NOMO-1 treated with dmso at 0.1 percent for 144 hours (cell line): Measurements from ENCODE around the gene IL36RN.
A peak's percentile ranks its signal among the peaks of the same experiment; 100 is the strongest.
"Not testable (repeated sequence)": the region's sequence is repeated elsewhere in the genome, so short reads cannot be mapped to it uniquely, and the experiment has no call there.

Source experiments
- DNase-seq: peaks from one replicate; lab custom pipeline; 2025; ENCODE audit not compliant: unreplicated experiment; lab: John Stamatoyannopoulos, UW

IL36RN gene

DNA sequence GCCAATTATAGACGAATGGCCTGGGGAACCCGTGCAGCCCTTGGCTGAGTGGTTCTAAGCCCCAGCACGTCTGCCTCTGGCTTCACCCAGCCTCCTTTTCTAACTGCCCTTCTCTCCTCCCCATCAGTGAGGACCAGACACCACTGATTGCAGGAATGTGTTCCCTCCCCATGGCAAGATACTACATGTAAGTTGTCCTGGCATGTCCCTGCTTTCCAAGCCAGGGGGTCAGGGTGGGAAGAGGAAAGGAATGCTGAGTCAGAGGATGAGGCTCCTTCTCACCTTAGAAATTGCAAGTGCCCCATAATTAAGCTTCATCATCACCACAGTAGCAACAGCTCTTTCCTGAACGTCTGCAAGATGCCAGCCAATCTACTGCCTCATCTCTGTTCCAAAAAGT is 13.6 kb downstream of the IL36RN start:
- no peak for DNase-seq

DNA sequence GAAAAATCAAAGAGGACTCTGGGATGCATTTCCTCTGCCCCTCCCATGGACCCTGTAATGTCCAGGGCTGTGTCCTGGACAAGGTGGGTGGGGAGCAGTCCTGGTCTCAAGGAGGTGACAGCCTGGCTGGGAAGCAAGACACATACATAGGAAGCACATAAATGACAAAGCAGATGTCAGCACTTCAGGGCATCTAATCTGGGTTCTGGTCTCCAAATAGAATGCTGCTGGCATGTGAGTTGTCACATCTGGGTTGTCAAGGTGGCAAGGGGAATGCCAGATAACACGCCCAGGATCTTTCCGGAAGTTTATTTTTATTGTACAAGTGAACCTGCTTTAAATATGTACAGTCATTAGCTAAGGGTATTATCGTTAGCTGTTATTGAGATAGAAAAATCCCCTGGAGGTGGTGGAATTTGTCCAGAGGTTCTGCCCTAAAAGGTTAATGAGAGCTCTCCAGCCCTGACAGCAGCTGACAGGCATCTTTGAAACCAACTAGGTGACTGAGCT is 14.4 kb downstream of the IL36RN start:
- no peak for DNase-seq

DNA sequence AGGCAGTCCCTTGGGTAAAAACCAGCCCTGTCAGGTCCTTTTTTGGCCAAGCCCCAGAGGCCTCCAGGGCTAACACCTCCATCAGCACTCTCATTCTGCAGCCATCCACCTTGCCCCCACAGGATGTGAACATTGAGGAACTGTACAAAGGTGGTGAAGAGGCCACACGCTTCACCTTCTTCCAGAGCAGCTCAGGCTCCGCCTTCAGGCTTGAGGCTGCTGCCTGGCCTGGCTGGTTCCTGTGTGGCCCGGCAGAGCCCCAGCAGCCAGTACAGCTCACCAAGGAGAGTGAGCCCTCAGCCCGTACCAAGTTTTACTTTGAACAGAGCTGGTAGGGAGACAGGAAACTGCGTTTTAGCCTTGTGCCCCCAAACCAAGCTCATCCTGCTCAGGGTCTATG is 16.0 kb downstream of the IL36RN start:
- no peak for DNase-seq

DNA sequence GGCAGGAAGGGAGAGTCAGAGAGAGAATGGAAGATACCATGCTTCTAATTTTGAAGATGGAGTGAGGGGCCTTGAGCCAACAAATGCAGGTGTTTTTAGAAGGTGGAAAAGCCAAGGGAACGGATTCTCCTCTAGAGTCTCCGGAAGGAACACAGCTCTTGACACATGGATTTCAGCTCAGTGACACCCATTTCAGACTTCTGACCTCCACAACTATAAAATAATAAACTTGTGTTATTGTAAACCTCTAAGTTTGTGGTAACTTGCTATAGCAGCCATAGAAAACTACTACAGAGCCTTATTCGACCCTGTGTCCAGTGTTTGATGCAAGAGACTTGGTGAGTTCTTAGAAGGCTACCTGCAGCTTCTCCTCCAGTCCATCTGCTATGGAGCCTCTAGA is 16.6 kb downstream of the IL36RN start:
- DNase-seq = no peak

DNA sequence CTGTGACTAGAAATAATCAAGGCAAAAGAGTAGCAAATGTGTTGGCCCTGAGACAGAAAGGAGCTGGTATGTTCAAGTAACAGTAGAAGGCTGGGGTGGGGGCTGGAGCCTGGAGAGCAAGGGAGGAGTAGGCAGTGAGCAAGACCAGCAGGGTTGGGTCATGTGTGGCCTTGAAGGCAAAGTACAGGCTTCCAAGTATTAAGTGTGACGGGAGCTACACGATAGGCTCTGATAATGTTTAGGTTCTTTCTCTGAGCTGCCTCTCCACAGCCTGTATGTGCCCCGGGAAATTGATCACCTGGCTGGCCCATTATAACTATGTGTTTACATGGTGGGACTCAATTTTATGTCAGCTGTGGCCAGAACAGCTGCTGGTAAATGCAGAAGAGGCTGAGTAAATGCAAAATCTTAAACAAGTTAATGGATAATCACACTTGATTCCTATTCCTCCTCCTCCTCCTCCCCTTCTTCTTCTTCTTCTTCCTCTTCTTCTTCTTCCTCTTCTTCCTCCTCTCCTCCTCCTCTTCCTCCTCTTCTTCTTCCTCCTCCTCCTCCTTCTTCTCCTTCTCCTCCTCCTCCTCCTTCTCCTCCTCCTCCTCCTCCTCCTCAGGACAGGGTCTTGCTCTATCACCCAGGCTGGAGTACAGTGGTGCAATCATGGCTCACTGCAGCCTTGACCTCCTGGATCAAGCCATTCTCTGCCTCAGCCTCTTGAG is 18.1 kb downstream of the IL36RN start:
- DNase-seq = no peak

DNA sequence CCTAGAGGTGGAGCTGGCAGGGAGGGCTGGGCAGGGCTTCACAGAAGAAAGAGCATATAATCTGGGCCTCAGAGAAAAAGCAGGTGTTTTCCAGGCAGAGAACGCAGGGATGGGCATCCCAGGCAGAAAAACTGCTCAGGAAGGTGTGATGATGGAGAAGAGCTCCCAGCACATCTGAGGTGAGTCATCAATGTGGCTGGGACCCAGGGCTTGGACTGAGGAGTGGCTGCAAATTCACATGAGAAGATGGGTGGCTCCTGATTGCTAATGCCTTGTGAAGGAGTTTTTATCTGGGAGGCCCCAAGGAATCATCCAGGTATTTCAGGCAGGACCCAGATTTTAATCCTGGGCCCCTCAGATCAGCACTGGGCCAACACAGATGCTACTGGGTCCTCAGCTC is 18.9 kb downstream of the IL36RN start:
- no peak for DNase-seq

DNA sequence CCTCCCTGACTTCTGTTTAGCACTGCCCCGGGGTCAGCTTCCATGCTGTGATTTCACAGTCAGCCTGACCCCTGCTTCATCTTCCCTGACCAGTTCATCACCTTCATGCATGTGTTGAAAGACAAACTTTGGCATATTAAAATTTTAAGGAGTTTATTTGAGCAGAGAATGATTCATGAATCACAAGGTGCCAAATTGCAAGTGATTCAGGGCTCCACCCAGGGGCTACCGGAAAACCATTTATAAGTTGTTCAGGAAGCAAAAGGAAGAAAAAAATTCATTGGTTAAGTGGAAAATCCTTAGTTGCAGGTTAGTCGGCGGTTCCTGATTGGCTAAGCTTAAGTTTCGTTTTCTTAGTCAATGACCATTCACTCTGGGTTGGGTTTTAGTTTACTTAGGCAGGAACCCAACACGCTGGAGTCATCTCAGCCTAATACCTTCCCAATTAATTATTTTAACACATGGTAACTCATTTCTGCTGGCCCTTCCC is 19.4 kb downstream of the IL36RN start:
- no peak for DNase-seq

DNA sequence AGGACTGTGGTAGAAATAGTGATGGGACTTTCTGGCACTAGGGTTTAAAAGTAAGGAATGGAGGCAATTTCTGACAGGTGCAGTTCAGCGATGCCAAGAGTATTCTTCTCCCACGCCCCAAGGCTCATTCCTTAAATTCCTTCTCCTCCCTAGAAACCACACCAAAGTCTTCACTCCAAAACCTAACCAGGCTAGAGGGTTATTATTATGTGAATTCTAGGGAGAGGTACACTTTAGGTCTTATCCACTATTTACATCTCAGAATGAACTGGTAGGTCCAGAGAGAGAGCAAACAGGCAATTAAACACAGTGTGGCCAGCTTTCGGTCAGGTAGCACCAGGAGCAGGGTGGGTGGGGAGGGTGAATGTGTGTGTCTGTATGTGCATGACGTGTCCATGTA is 20.1 kb downstream of the IL36RN start:
- DNase-seq = no peak

DNA sequence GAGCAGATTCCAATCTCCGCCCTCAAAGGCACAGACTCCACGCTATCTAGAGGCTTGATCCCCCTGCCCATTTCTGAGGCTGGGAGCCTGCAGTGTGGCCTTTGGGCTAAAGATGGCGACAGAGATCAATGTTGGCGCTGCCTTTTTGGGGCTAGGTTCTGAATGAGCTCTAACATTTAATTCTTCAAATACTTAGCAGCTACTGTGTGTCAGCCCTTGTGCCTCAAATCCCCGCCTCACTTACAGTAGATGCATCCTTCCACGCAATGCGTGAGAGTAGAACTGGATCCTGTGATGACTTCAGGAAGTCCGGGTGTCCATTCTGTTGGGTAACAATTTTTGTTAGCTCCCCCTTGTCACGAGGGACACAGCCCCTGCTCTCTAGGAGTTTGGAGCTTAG is 21.1 kb downstream of the IL36RN start:
- DNase-seq = no peak

DNA sequence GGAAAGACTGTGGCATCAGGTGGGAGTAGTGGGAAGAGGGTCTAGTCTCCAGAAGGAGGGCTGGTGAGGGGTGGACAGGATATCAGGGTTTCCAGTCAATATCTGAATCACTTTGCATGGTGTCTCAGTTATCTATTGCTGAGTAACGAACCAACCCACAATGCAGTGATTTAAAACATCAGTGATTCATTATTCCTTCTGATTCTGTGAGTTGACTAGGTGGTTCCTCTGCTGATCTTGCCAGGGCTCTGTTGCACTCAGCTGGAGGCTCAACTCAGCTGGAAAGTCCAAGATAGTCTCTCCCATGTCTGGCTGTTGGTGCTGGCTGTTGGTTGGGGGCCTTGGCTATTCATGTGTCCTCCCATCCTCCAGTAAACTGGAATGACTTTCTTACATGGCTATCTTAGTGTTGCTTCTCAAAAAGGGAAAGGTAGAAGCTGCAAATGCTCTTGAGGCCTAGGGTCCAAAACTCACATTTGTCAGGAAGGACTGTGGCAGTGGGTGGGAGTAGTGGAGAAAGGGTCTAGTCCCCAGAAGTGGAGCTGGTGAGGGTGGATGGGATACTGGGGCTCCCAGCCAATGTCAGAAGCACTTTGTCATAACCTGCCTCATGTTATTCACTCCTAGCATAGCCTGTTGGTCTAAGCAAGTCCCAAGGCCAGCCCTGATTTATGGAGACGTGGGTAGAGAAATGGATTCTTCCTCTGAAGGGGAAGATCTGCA is 22.7 kb downstream of the IL36RN start:
- no peak for DNase-seq

DNA sequence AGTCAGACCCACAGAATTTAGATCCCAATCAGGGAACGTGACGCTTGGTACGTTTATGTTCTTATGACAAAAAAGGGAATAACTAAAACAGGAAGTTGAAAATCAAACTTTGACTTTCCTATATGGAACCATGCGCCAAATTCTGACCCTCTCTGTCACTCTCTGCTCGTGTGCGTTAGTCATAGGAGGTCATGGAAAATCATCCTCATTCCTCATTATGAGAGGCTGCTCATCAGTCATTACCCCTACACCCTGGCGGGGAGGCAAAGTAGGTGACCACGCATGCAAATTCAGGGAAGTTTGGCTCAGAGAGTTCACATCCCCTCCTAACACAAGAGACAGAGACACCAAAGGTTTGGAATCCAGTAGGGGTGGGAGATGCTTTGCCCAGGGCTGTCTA is 24.3 kb downstream of the IL36RN start:
- no peak for DNase-seq

DNA sequence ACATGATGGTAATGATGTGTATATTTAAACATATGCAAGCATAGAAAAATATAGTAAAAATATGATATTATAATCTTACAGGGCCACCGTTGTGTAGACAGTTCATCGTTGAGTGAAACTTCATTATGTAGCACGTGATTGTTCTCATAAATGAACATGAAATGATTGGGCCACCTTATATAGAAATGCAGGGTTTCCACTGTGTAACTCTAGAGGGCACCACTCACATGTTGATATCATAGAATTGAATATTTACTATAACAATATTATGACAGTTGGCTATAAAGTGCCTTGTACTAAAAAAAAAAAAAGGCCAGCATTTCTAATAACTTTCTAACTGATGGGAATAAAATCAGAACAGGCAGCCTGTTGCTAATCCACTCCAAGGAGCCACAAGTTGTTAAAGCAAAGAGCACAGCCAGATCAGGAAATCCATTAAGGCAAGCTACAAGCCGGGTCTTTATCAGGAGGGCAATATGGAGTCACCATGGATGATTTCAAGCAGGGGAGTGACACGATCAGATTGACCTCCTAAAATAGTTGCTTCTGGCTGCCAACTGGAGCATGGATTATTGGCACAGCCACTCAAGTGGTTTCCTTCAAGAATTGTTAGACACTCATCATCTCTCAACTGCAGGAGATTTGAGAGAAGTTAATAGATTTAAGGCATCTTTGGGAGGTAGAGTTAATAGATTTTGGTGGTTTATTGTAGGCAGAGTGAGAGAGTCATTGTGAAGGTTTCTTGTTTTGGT is 25.4 kb downstream of the IL36RN start:
- no peak for DNase-seq

DNA sequence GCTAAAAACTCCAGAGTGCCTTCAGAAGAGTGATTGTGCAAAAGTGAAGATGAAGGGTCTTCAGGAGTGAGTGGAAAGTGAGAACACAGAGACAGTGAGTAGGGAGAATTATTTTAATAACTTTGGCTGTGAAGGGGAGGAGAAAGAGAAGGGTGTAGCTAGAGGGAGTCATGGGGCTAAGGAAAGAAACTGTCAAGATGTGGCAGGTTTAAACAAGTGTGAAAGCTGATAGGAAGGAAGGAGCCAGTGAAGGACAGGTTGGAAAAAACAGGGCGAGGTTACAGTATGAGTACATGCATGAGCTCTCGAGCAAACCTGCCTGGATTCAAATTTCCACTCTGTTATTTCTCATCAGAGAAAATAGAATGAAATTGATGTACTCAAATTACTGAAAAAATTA is 26.5 kb downstream of the IL36RN start:
- no peak for DNase-seq

DNA sequence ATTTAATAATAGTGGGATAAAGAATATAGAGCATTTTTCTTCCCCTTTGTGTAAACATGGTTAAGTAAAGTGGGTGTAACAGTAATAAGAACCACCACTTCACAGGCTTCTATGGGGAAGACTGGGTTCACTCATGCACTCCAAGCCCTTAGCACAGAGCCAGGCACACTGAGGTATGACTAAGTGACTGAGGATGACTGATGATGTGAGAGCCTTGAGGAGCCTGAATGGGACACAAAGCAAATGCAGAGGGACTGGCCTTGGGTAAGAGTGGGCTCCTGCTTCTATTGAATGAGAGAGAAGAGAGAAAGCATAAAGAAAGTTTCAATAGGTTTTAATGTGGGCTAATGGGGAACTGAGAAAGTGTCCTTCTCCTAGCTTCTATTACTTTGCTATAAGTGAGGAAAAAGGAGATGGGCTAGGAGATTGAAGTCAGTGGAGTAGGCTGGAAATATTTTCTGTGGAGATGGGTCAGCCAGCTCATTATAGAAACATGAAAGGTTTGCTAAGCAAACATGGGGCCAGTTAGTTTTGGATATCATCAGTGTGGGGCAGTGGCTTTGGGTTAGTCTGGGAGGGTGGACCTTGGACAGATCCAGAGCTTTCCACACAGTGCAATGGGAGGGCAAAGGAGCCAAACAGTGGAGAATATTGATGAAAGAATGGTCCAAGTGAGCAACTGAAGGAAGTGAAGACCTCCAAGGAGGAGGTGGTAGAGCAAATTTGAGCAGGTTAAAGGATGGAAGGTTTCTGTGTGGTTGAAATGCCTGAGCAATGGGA is 29.4 kb downstream of the IL36RN start:
- DNase-seq = no peak

DNA sequence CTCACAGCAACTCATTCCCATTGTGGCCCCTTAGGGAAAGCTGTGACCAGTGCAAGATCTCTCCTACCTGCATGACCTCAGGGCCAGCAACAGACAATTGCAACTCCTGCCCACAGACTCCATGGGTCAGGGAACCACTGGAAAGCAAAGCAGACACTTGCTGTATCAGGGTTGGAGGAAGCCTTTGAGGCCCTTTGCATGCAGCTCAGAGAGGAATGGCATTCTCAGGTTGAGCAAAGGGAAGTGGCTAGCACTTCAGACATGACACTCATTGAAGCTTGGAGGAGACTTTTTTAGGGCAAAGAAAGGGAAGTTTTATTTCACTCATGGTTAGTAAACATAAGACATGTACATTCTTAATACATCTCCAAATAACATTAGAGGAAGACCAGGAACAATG is 30.9 kb downstream of the IL36RN start:
- DNase-seq = peak; percentile 19

DNA sequence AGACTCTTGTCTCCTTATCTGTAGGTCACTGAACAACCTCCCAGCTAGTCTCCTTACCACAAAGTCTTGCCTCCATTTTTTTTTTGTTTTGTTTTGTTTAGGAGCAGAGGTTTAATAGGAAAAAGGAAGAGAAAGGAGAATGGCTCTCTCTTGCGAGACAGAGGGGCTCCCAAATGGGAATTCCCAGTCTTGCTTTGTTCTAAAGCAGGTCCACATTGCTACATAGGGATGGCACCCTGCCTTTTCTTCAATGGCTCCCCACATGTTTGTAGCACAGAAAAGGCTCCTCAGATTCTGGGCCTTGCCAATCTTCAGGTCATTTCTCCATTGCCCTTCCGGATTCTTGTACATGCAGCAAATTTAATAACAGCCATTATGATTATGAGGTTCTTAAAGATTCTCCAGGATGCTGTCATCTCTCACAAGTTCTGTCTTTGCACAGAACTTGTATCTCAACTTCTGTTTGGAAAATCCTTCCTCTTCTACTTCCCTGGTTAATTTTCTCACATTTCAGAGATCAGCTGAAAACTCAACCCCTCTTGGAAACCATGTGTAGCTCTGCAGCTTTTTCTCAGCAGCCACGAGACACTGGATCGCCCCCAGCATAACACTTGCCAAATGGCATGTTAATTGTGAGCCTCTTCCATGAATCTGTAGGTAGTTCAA is 32.4 kb downstream of the IL36RN start:
- no peak for DNase-seq

DNA sequence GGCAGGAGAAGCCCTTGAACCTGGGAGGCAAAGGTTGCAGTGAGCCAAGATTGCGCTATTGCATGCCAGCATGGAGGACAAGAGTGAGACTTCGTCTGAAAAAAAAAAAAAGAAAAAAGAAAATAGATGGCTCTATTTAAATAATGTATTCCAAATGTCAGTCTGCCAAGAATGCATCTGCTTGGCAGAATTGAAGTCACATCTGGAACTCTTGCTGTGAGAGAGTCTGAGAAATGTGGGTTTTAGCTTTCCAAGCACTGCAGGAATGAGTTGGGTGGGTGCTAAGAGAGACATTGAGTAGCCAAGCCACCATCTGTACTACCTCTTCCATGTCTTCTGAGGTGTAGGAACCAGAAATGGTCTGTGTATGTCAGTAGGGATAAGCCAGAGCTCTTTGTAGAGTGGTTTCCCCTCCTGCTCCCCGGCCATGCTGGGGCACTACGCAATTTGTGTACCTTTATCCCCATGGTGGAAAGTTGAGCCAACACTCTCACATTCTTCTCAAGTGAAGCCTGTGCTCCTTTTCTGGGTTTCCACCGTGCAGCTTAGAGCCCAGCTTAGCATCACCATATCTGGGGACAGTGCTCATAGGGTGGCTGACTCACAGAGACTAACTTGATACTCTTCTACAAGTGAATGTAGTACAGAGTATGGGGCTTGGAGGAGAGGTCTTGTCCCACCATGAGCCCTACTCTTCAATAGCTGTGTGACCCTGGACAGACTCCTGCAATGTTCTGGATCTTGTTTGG is 34.0 kb downstream of the IL36RN start:
- DNase-seq = no peak

DNA sequence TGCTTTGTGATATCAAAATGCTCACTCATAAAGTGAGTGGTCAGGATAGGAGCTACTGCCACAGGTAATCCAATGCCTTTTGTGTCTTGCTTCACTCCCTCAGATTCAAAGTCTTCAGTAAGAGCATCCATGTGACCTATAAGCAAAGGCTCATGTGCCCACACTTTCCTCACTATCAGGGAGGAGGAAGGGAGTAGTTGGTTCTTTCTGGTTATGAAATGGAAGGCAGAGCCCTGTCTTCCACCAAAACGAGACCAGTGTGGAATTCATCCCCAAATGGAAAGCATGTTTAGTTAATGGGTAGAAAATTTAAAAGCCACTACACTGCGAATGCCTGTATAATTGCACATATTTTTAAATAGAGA is 34.6 kb downstream of the IL36RN start:
- no peak for DNase-seq

DNA sequence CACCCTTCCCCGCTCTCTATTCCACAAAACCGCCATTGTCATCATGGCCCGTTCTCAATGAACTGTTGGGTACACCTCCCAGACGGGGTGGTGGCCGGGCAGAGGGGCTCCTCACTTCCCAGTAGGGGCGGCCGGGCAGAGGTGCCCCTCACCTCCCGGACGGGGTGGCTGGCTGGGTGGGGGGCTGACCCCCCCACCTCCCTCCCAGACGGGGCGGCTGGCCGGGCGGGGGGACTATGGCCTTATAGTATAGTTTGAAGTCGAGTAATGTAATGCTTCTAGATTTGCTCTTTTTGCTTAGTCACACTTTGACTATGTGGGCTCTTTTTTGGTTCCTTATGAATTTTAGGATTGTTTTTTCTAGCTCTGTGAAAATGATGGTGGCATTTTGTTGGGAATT is 37.3 kb downstream of the IL36RN start:
- DNase-seq = not testable (repeated sequence)
